Kidney epithelial cell (primary cell): ENCODE measurements around the gene MYH9. TPM values are rescaled to one million over a fixed set of nuclear protein-coding genes. Genes with fewer than 3 reads are reported as not detected.

Source experiments
- DNase-seq: peaks from one replicate; pipeline ENCODE4 v3.0.0-alpha.2; 2010; ENCODE audit warnings: low read depth
- H3K27me3 ChIP-seq: 2 replicates; pipeline ENCODE4 v1.6.0; 2011; ENCODE audit warnings: low read length; ENCODE audit not compliant: control insufficient read depth, insufficient read depth
- H3K36me3 ChIP-seq: 2 replicates; pipeline ENCODE4 v1.5.1; 2011; ENCODE audit warnings: low read length; ENCODE audit not compliant: control insufficient read depth, insufficient read depth
- H3K4me3 ChIP-seq: 2 replicates; pipeline ENCODE4 v1.5.1; 2011; ENCODE audit warnings: low read depth, mild to moderate bottlenecking, control low read depth, low read length
- total RNA-seq: library from RNA; depleted of rRNA; stranded (reverse); fragments of >200 nt; gene quantifications from 2 replicates; pipeline ENCODE4 v1.2.3, GENCODE V29; 2015
- TF ChIP-seq, protein P1 (sequence below): IDR thresholded peaks from 2 replicates; pipeline ENCODE4 v1.5.1; 2011; ENCODE audit warnings: mild to moderate bottlenecking, moderate library complexity, low read length, control low read depth, inconsistent platforms; ENCODE audit not compliant: insufficient read depth, poor library complexity, severe bottlenecking

MYH9 gene
- total RNA-seq, 1 donor from 2014 or later: 1,580 TPM

DNA sequence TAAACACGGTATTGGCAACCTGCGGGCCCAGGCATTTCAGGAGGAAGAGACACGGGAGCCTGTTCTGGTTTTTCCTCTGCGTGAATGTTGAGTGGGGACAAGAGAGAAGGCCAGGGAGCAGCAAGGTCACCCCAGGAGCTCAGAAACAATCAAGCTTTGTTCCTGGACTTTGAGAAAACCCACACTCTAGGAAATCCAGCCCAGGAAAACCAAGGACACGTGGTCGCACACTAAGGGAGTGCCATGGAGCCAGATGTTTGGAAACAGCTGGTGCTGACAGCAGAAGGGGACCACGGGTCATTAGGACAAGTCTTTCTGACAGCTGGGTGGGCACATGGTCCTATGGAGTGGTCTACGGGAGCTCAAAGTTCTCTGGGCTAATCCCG is 44.1 kb downstream of the MYH9 start:
- no peaks in the 10 kb centered on the region for H3K27me3 ChIP-seq
- no peak for DNase-seq
- TF ChIP-seq, protein P1, sequence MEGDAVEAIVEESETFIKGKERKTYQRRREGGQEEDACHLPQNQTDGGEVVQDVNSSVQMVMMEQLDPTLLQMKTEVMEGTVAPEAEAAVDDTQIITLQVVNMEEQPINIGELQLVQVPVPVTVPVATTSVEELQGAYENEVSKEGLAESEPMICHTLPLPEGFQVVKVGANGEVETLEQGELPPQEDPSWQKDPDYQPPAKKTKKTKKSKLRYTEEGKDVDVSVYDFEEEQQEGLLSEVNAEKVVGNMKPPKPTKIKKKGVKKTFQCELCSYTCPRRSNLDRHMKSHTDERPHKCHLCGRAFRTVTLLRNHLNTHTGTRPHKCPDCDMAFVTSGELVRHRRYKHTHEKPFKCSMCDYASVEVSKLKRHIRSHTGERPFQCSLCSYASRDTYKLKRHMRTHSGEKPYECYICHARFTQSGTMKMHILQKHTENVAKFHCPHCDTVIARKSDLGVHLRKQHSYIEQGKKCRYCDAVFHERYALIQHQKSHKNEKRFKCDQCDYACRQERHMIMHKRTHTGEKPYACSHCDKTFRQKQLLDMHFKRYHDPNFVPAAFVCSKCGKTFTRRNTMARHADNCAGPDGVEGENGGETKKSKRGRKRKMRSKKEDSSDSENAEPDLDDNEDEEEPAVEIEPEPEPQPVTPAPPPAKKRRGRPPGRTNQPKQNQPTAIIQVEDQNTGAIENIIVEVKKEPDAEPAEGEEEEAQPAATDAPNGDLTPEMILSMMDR: no peak
- peaks cover 8% of the 10 kb centered on the region for H3K36me3 ChIP-seq
- H3K4me3 ChIP-seq: no peak overlapping the region

DNA sequence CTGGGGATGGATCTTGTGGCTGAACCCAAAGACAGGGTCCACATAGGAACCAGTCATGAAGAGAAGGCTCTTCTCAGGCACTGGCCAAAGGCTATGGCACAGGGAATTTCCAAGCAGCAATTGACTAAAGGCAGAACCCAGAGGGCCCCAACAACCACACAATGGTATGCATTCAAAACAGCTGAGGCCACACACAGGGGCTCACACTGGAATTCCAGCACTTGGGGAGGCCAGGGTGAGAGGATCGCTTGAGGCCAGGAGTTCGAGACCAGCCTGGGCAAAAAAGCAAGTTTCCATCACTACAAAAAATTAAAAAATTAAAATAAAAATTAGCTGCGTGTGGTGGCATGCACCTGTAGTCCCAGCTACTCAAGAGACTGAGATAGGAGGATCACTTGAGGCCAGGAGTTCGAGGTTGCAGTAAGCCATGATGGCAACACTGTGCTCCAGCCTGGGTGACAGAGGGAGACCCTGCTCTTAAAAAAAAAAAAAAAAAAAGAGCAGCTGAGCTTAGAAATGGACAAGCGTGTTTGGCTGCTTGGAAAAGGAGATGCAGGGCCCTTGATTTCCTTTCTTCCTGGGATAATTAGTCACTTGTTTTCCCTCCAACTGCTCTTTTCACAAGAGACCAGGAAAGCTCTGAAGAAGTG is 44.6 kb downstream of the MYH9 start:
- TF ChIP-seq, protein P1: no peak
- Histone ChIP-seq H3K36me3 (peaks cover 9% of the 10 kb centered on the region), H3K27me3 (no peaks in the 10 kb centered on the region), H3K4me3 (no peak overlapping the region)
- DNase-seq: no peak

DNA sequence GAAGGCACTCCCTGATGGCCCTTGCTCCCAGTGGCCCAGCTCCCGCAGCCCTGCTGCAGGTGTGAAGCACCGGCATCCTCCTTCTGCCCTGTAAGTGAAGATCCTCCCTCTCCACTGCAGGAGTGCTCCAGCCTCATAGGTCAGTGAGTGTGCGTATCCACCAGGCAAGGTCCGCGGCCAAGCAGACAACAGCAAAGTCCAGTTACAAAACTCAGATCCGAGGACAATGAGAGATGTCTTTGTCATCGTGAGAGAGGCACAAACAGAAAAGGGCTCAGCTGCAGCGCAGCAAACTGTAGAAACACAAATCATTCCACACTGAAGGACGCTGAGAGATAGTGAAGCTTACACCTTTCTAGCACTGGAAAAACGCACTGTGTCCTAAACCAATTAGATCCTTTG is 46.1 kb downstream of the MYH9 start:
- Histone ChIP-seq H3K4me3 (no peak overlapping the region), H3K36me3 (peaks cover 12% of the 10 kb centered on the region), H3K27me3 (no peaks in the 10 kb centered on the region)
- TF ChIP-seq, protein P1: no peak
- DNase-seq: no peak

GRCh38 chr22:36340621-36341020 is 47.1 kb downstream of the MYH9 start:
- H3K36me3 ChIP-seq: peaks cover 12% of the 10 kb centered on the region
- TF ChIP-seq, protein P1: no peak
- DNase-seq: no peak
- no peaks in the 10 kb centered on the region for H3K27me3 ChIP-seq
- no peak overlapping the region for H3K4me3 ChIP-seq

- no peak overlapping the region for H3K4me3 ChIP-seq
- H3K36me3 ChIP-seq: peaks cover 12% of the 10 kb centered on the region
- TF ChIP-seq, protein P1: no peak
- DNase-seq: no peak
- no peaks in the 10 kb centered on the region for H3K27me3 ChIP-seq
Measured at GRCh38 chr22:36339171-36340065, 48.3 kb downstream of the MYH9 start.
